ENCODE results near the gene CCNJL.
"Not testable (repeated sequence)": the region's sequence is repeated elsewhere in the genome, so short reads cannot be mapped to it uniquely, and the experiment has no call there.

The CCNJL gene

DNA sequence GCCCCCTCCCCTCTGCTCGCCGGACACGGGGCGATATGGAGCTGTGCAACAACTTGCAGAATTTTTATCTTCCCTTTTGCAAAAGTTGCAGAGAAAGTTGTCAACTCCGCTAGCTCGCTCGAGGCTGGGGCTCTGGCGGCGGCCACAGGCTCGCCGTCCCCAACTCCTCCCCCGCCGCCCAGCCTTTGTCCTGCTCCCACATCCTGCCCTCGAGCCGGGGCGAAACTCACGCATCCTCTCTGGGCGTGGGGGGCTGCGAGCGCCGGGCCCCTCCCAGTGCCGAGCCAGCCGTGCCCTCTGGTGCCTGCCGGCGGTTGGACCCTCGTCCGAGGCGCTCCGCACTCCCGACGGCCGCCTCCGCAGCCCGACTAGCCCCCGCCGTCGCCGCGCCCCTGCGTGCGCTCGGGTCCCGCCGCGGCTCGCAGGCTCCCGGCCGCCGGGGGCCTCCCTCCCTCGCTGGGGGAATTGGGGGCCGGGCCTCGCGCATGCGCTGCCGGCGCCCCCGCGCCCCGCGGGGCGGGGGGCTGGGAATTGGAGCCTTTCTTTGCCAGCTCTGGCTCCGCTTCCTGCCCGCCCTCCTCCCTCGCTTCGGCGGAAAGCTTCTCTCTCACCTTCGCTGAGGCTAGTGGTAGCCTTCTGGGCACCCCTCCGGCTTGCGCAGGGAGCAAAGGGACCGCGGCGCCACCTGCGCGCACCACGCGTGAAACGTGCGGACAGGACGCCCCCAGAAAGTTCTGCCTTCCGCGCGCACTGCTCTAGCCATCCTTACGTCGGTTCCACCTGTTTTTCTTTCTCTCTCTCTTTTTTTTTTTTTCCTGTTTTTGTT, at the start of gene CCNJL:
TSS of gene CCNJL (minus strand) at position 431 of the 826 bp plus-strand sequence. CDS start 641 bp downstream, outside the sequence.
- peak in 10 of 14 donors; percentile 12 to 78 (median 42) for DNase-seq

- DNase-seq: no peak
Measured at GRCh38 chr5:160361624-160362228, 49.4 kb upstream of the CCNJL start.

GRCh38 chr5:160360310-160360709, 47.9 kb upstream of the CCNJL start:
- DNase-seq: no peak

DNA sequence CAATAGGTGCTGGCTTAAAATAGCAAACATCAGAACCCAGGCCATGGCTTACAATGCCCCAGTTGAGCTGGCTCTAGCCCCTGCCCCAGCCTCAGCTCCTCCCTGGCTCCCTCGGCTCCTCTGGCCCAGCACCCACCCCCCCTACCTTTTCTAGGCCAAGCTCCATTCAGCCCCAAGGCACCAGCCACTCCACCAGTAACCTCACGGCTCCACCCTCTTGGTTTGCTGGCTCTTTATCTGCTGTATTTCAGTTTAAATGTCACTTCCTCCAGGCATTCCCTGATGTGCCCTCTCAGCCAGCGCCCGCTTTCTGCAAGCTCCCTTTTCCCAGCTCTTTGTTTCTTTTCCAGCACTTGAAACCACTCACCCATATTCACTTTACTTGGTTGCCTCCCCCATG, 47.5 kb upstream of the CCNJL start:
- no peak for DNase-seq

DNA sequence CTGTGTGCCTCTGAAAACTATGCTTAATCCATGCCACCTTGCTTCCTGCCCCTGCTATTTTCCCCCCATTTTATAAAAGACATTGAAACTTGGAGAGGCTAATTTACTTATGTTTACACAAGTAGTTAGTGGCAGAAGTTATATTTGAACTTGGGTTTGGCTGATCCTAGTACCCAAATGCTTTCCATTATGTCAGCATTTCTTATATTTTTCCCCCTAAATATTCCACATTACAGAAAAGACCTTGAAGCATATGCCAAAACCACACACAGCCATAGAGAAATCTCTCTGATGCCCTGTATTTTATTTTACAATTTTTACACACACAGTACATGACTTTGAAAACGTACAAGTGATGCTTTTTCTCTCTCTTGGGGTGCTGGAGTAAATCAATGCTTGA, 46.9 kb upstream of the CCNJL start:
- no peak for DNase-seq

DNA sequence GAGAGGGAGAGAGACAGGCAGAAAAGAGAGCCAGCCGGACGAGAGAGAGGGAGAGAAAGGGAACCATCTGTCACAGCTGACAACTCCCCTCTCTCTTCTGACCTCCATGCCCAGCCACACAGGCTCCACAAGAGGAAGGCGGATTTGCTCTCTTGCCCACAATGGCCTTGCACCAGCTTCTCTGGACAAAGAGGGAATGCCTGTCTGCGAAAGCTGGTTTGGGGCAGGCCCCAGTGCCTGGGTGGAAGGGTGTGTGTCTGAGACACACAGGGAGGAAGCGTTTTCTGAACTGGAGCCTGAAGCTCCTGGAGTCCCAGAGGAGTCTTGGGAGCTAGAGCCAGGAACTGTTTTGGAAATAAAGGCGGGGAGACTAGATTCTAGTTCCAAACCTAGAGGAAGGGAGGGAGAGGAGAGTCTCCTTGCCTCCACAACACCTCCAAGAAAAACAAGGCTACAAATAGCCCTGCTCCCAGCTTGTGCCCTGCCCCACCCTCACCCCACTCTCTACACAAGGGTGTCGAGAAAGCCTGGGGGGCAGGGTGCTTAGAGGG, 45.6 kb upstream of the CCNJL start:
- peak in 9 of 14 donors; percentile 10 to 87 (median 34) for DNase-seq

GRCh38 chr5:160357394-160357793, 45.0 kb upstream of the CCNJL start:
- no peak for DNase-seq

DNA sequence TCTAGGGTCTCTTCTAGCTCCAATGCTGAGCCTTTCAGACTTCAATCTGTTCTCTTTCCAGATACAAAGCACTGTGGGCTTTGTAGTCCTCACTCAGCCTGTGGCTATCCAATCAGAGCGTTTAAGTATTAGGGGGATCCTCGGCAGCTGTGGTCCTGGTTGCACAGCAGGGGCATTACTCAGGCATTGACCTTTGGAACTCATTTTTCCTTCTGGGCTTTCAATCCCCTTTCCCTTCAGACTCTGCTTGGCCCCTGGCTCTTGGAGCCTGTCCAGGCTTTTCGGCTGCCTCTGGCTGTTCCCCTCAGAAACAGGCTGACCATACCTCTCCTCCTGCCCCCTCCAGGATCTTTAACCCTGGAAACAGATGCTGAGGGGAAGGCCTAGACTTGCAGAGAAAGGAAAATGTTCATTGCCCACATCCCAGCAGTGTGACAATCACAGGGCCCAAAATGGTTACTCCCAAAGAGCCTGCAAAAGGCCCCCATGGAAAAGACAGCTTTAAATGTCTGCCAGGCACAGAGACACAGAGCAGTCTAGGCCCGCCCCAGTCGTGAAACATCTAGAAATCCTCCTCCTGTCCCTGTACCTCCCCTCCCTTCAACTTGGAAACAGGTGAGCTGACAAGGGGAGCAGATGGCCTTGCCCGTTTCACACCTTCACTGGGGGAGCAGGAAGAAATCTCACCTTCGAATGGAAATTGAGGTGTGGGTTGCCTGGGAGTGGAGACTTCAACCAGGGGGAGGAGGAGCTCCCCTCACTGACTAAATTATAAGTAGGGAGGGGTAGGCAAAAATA, 44.4 kb upstream of the CCNJL start:
- DNase-seq: peak in 3 of 14 donors; percentile 6 to 33 (median 11)

DNA sequence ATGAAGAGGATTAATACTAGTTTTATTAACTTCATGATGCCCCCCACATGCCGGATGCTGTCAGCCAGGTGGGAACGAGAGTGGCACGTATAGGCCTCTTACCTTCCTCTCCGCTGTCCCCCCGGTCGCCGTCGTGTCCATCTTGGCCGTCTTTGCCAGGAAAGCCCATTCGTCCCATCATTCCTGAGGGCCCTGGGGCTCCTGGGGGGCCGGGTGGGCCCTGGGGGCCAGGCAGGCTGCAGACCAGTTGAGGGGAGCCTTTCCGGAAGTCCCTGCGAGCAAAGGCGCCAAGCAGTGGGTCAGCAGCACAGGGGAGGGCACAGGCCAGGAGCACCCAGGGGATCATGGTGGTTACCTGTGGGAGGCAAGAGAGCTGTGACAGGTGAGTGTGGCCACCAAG, 42.3 kb upstream of the CCNJL start:
- no peak for DNase-seq

GRCh38 chr5:160353379-160353778, 41.0 kb upstream of the CCNJL start:
- DNase-seq: peak in 9 of 14 donors; percentile 10 to 88 (median 56)

GRCh38 chr5:160352308-160352707, 39.9 kb upstream of the CCNJL start:
- no peak for DNase-seq

- DNase-seq: no peak
Measured at GRCh38 chr5:160349935-160350303, 37.6 kb upstream of the CCNJL start.

- no peak for DNase-seq
Measured at GRCh38 chr5:160349249-160349934, 37.0 kb upstream of the CCNJL start.

DNA sequence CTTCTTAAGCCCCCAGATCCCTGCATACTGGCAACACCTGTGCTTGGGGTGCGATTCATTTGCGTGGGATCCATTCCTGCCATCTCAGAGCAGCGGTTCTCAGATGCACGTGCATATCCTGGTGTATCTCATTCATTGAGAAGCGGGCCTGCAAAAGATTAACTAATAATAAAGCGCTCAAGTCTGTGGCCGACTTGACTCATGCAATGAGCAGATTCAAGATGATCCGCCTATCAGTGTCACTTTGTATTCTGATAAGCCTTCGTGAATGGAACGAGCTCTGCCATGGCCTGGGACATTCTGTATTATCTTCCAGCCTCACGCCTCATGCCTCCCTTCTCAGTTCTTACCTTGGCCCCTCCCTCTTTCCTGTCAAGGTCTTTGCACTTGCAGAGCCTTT, 35.7 kb upstream of the CCNJL start:
- no peak for DNase-seq

GRCh38 chr5:160347448-160347847, 35.1 kb upstream of the CCNJL start:
- DNase-seq: no peak

DNA sequence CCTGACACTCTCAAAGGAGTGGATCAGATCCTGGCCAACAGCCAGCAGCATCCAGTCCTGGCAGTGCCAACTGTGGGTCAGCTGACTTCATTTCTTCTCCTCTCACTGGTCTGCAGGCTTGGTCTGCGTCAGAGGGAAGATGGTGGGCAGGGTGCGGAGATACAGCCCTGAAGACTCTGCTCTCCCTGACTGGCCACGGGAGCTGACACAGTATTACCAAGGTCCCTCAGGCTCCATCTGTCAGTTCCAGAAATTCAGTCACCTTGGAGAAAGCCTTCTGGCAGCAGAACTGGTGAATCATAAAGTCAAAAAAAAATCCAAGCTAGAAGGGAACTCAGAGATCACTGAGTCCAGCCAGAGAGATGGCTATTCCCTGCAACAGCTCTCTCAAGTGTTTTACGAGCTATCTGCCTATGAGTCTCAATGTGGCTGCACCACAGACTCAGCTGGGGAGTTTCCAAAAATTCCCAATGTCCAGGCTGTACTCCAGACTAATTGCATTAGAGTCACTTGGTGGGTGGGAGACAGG, 30.1 kb upstream of the CCNJL start:
- peak in 3 of 14 donors; percentile 13 to 87 (median 13) for DNase-seq

- DNase-seq: no peak
Measured at GRCh38 chr5:160341309-160341870, 29.0 kb upstream of the CCNJL start.

GRCh38 chr5:160340513-160340912, 28.1 kb upstream of the CCNJL start:
- not testable (repeated sequence) for DNase-seq

DNA sequence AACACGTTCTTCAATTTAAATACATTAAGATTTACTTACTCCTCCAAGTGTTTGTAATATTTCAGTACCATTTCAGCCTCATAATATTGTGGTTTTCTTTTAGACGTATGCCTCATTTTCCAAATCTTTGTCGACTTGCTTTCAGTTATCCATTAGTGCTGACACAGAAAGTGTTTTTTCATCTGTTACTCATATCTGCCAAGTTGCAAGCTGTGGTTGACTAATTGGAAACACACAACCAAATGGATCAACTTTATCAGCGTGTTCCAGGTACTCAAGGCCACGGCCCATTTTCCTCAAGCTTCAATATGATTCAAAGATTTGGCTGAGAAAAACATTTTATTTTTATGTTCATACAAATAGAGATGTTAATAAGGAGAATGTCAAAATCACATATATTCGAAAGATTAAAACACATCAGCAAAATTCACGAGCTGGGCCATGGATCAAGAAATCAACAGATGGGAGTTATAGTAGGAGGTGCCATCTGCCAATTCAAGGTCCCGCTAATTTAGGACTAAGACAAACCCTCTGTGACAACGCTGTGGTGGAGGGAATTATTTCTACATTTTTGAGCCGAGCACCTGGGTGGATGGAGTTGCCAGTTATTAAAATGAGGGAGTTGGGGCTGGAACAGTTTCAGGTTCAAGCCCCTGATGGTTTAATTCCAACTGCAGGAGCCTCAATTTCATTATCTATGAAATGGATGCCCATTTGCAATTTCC, 27.2 kb upstream of the CCNJL start:
- peak in 1 of 14 donors; percentile 94 for DNase-seq

DNA sequence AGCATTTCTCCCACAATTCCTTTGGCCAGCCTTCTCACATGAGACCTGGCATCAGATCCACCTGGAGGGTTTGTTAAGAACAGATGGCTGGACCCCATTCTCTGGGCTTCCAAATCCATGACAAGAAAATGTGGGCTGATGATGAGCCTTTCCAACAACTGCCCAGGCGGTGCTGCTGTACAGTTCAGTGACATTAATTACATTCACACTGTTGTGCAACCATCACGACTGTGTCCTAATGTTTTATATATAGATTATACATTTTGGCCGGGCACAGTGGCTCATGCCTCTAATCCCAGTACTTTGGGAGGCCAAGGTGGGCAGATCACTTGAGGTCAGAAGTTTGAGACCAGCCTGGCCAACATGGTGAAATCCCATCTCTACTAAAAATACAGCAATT, 22.4 kb upstream of the CCNJL start:
- not testable (repeated sequence) for DNase-seq

GRCh38 chr5:160333721-160334120, 21.4 kb upstream of the CCNJL start:
- no peak for DNase-seq

All from C1 segment of cervical spinal cord (tissue), 14 donors.